Measurements from ENCODE around the gene CHCHD4.

DNA sequence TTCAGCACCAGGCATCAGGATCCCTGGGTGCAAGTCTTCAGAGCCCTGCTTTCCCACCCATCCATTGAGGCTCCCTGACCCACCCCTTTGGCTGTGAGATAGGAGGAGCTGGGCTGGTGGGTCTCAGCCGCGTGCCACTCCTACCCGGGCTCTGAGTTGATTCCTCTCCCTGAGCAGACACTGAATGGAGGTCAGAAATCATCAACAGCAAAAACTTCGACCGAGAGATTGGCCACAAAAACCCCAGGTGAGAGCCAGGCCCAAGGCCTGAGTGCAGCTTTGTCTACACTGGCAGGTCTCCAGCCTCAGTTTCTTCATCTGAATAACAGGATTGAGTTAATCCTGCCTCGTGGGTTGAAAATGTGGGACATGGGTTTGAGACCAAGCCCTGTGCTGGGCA is 8.0 kb upstream of the CHCHD4 start:
- TF ChIP-seq EZH2phosphoT487 (IDR thresholded peaks at IDR 0.05): no peak
- TF ChIP-seq EZH2 (IDR thresholded peaks at IDR 0.05): no peak
- TF ChIP-seq, protein P1, sequence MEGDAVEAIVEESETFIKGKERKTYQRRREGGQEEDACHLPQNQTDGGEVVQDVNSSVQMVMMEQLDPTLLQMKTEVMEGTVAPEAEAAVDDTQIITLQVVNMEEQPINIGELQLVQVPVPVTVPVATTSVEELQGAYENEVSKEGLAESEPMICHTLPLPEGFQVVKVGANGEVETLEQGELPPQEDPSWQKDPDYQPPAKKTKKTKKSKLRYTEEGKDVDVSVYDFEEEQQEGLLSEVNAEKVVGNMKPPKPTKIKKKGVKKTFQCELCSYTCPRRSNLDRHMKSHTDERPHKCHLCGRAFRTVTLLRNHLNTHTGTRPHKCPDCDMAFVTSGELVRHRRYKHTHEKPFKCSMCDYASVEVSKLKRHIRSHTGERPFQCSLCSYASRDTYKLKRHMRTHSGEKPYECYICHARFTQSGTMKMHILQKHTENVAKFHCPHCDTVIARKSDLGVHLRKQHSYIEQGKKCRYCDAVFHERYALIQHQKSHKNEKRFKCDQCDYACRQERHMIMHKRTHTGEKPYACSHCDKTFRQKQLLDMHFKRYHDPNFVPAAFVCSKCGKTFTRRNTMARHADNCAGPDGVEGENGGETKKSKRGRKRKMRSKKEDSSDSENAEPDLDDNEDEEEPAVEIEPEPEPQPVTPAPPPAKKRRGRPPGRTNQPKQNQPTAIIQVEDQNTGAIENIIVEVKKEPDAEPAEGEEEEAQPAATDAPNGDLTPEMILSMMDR (IDR thresholded peaks at IDR 0.05): no peak
